CD4-positive, alpha-beta T cell (primary cell): Measurements from ENCODE around the gene SYNGR2. TPM values are rescaled to one million over a fixed set of nuclear protein-coding genes. Genes with fewer than 3 reads are reported as not detected.

ENCODE experiments used
- ATAC-seq: fragments of 200-7000 bp; cut with Tn5 transposase; one replicate; pipeline ENCODE4 v1.10.0; 2022; ENCODE audit warnings: mild to moderate bottlenecking; ENCODE audit not compliant: poor library complexity
- CTCF ChIA-PET: fragments of 350-600 bp; sonication (Branson Sonifier 250); formaldehyde crosslinking; loops from one replicate; lab custom pipeline; 2021; ENCODE audit warnings: antibody characterized with exemption, inconsistent platforms; lab: Charles Lee
- POLR2A ChIA-PET: fragments of 350-600 bp; sonication (Branson Sonifier 250); formaldehyde crosslinking; loops from one replicate; lab custom pipeline; 2021; ENCODE audit warnings: antibody characterized with exemption, inconsistent platforms; lab: Charles Lee
- DNase-seq, 14 experiments: peaks; one replicate each; pipeline ENCODE4 v3.0.0-alpha.2; 2013 to 2020; ENCODE audit warnings: mixed read lengths in 2 of 14
- H3K27ac ChIP-seq, 2 donors: one replicate each; pipeline versions ENCODE4 v1.5.1 to v1.7.0; 2013; ENCODE audit warnings: low read length in 2 of 2, low read depth in 1 of 2, mild to moderate bottlenecking in 1 of 2
- H3K27me3 ChIP-seq, 2 experiments: 1 replicate in 1 of 2; 2 replicates in 1 of 2; pipeline versions ENCODE4 v1.6.1 to v1.7.0; 2013; ENCODE audit warnings: low read length in 2 of 2, control low read depth in 1 of 2, mild to moderate bottlenecking in 1 of 2, moderate library complexity in 1 of 2; ENCODE audit not compliant: insufficient read depth in 2 of 2, control insufficient read depth in 1 of 2
- H3K36me3 ChIP-seq: one replicate; pipeline ENCODE4 v1.6.1; 2013; ENCODE audit warnings: low read length, control low read depth; ENCODE audit not compliant: insufficient read depth
- H3K4me1 ChIP-seq: one replicate; pipeline ENCODE4 v1.6.1; 2013; ENCODE audit warnings: low read length, control low read depth; ENCODE audit not compliant: insufficient read depth
- H3K4me3 ChIP-seq: one replicate; pipeline ENCODE4 v1.5.1; 2013; ENCODE audit warnings: mild to moderate bottlenecking, low read length, moderate library complexity
- H3K9me3 ChIP-seq, 2 experiments: 1 replicate in 1 of 2; 2 replicates in 1 of 2; pipeline versions ENCODE4 v1.6.1 to v1.7.0; 2013; ENCODE audit warnings: low read length in 2 of 2, mild to moderate bottlenecking in 2 of 2, control low read depth in 1 of 2, moderate library complexity in 1 of 2; ENCODE audit not compliant: control insufficient read depth in 1 of 2, insufficient read depth in 1 of 2
- H3K27ac Mint-ChIP-seq: one replicate; pipeline ENCODE4 v1.8.0; 2020; ENCODE audit warnings: mixed read lengths
- H3K27me3 Mint-ChIP-seq: one replicate; pipeline ENCODE4 v1.8.0; 2021; ENCODE audit warnings: mixed read lengths
- H3K36me3 Mint-ChIP-seq: one replicate; pipeline ENCODE4 v1.8.0; 2021; ENCODE audit warnings: low read depth, mixed read lengths
- H3K4me1 Mint-ChIP-seq: one replicate; pipeline ENCODE4 v1.8.0; 2021; ENCODE audit warnings: low read depth, mixed read lengths
- H3K4me3 Mint-ChIP-seq: one replicate; pipeline ENCODE4 v1.8.0; 2020; ENCODE audit warnings: mild to moderate bottlenecking, mixed read lengths
- H3K9me3 Mint-ChIP-seq: one replicate; pipeline ENCODE4 v1.8.0; 2020; ENCODE audit warnings: mixed read lengths
- CTCF ChIP-seq: fragments of 200-600 bp; IDR thresholded peaks from one replicate; pipeline ENCODE4 v1.8.0; 2022; ENCODE audit warnings: antibody characterized with exemption, mild to moderate bottlenecking
- intact Hi-C, 2 experiments: fragments of 100-400 bp; cut with DNase I in 1 of 2; cut with micrococcal nuclease in 1 of 2; formaldehyde crosslinking; loops; one replicate each; pipeline versions ENCODE4 v1.15.1 to v1.9.0; 2023 to 2025; cut with DNase I, micrococcal nuclease
- total RNA-seq, 174 experiments: library from RNA in 2 of 174; stranded (reverse) in 2 of 174; gene quantifications; one replicate each; pipeline ENCODE4 v1.2.3 and lab custom pipeline; 2021 to 2026

SYNGR2 gene
- total RNA-seq, 2 experiments from 2014 or later, result 34.9 to 41.3 TPM

- DNase-seq, result no peak
- POLR2A ChIA-PET, result interaction anchor here (0.7 to 16.9 kb wide), 10 partner anchors 7 to 35 kb away, joined by 3 to 766 read pairs (median 7); partner anchors contain the start of genes TMC6 and TMC8
- no peak for ATAC-seq
These were observed 26.8 kb upstream of the SYNGR2 start for GRCh38 chr17:78141437-78142118.

GRCh38 chr17:78142119-78142861, 26.1 kb upstream of the SYNGR2 start:
- Mint-ChIP-seq H3K4me1 (peaks cover 54% of the 10 kb centered on the region), H3K36me3 (peaks cover 44% of the 10 kb centered on the region), H3K27ac (peak overlapping the region; percentile 67), H3K9me3 (no peaks in the 10 kb centered on the region), H3K27me3 (no peaks in the 10 kb centered on the region), H3K4me3 (no peak overlapping the region)
- Histone ChIP-seq H3K27me3 (no peaks in the 10 kb centered on the region), H3K9me3 (no peaks in the 10 kb centered on the region), H3K4me1 (peaks cover 88% of the 10 kb centered on the region), H3K27ac (peak overlapping the region in 1 of 2 donors; percentile 21), H3K4me3 (no peak overlapping the region), H3K36me3 (peaks cover 46% of the 10 kb centered on the region)
- ChIA-PET CTCF (interaction anchor here (1.2 to 1.8 kb wide), 2 partner anchors 30 to 31 kb away, joined by 3 to 5 read pairs; no protein-coding TSS in a partner anchor), POLR2A (interaction anchor here (0.7 to 16.9 kb wide), 10 partner anchors 8 to 33 kb away, joined by 3 to 766 read pairs (median 5); partner anchors contain the start of genes TMC6 and TMC8)
- intact Hi-C loops, result loop anchor here in 1 of 2 experiments (5.0 kb wide), 1 partner anchor 45 kb away; the partner anchor contains the start of genes AFMID and TK1
- DNase-seq (peak in 2 of 14 experiments; percentile 54 to 71), ATAC-seq (no peak)
- no peak for TF ChIP-seq CTCF

More at GRCh38 chr17:78141437-78142118, 26.8 kb upstream of the SYNGR2 start:
- intact Hi-C loops, result loop anchor here (2.0 to 5.0 kb wide), 2 partner anchors 27 to 46 kb away; partner anchors contain the start of genes AFMID (in 1 of the 2), SYNGR2 (in 1 of the 2) and TK1 (in 1 of the 2)
- CTCF ChIA-PET, result interaction anchor here (1.2 to 1.8 kb wide), 2 partner anchors 29 to 32 kb away, joined by 3 to 5 read pairs; no protein-coding TSS in a partner anchor
- peaks cover 51% of the 10 kb centered on the region for H3K36me3 Mint-ChIP-seq
- peaks cover 61% of the 10 kb centered on the region for H3K4me1 Mint-ChIP-seq
- Histone ChIP-seq H3K4me3 (no peak overlapping the region), H3K9me3 (no peaks in the 10 kb centered on the region), H3K4me1 (peaks cover 89% of the 10 kb centered on the region), H3K36me3 (peaks cover 53% of the 10 kb centered on the region), H3K27me3 (no peaks in the 10 kb centered on the region), H3K27ac (peak overlapping the region in 1 of 2 donors; percentile 21)
- peak overlapping the region; percentile 67 for H3K27ac Mint-ChIP-seq
- no peak overlapping the region for H3K4me3 Mint-ChIP-seq
- no peak for TF ChIP-seq CTCF
- H3K27me3 Mint-ChIP-seq, result no peaks in the 10 kb centered on the region
- H3K9me3 Mint-ChIP-seq, result no peaks in the 10 kb centered on the region
